GM12872 (cell line): Measurements from ENCODE around the gene SHLD3.

Experiments
- TF ChIP-seq, protein P1 (sequence below): IDR thresholded peaks from 3 replicates; pipeline ENCODE4 v1.5.1; 2011; ENCODE audit warnings: low read depth, mild to moderate bottlenecking, low read length, moderate library complexity; ENCODE audit not compliant: insufficient read depth

Gene SHLD3

GRCh38 chr5:65624025-65624570 is 729 bp upstream of the SHLD3 start, which contains the start of gene TRIM23:
TSS of gene TRIM23 (minus strand) at chr5:65624333. CDS start at chr5:65624274, 59 bp downstream.
- TF ChIP-seq, protein P1, sequence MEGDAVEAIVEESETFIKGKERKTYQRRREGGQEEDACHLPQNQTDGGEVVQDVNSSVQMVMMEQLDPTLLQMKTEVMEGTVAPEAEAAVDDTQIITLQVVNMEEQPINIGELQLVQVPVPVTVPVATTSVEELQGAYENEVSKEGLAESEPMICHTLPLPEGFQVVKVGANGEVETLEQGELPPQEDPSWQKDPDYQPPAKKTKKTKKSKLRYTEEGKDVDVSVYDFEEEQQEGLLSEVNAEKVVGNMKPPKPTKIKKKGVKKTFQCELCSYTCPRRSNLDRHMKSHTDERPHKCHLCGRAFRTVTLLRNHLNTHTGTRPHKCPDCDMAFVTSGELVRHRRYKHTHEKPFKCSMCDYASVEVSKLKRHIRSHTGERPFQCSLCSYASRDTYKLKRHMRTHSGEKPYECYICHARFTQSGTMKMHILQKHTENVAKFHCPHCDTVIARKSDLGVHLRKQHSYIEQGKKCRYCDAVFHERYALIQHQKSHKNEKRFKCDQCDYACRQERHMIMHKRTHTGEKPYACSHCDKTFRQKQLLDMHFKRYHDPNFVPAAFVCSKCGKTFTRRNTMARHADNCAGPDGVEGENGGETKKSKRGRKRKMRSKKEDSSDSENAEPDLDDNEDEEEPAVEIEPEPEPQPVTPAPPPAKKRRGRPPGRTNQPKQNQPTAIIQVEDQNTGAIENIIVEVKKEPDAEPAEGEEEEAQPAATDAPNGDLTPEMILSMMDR, result 0 out of 3 replicates have a peak, but pooled peaks have one; percentile 18

GRCh38 chr5:65625743-65626142 is 916 bp downstream of the SHLD3 start:
- TF ChIP-seq, protein P1, result no peak

- TF ChIP-seq, protein P1, result no peak
Observed at GRCh38 chr5:65630981-65631380, 6.2 kb downstream of the SHLD3 start.

DNA sequence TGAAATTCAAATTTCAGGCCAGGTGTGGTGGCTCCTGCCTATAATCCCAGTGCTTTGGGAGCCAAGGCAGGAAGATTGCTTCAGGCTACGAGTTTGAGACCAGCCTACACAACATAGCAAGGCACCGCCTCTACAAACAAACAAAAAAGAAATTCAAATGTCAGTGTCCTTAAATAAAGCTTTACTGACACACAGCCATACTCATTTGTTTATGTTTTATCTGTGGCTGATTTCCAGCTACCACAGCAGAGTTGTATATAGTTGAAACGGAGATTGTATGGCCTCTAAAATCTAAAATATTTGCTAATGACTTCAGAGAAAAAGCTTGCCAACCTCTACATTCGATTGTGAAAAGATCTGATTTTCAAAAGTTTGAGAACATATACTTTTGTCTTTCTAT is 15.4 kb downstream of the SHLD3 start:
- TF ChIP-seq, protein P1, result no peak

DNA sequence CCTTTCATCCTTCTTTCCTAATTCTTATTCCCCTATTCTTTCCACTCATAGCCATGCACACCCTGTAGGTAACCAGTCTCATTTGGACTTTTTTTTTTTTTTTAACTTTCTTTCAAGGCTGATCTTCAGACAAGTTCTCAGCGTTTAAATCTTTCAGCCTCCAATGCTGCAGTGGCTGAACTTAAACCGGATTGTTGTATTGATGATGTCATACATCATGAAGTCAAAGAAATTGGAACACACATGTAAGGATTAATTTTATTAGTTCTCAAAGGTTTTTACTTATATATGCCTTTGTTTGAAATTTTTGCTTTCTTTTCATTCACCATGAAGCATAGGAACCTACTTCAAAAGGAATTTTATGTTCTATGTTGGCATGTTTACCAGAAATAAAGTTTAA is 22.1 kb downstream of the SHLD3 start:
- TF ChIP-seq, protein P1, result no peak

DNA sequence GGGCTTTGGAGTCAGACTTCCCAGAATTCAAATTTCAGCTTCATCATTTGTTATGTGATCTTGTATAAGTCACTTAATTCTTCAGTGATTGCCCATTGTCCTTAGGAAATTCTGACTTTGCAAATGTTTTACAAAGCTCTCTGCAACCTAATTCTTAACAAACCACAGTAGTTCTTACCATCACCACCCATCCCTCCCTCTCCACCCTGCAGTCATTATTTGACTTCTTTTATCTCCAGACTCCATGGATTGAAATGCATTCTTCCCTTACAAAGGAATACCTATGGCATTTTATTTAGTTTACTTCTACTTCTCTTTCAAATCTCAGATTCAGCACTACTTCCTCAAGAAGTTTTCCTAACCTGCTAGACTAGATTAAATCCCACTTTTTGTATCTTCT is 23.1 kb downstream of the SHLD3 start:
- TF ChIP-seq, protein P1, result no peak

DNA sequence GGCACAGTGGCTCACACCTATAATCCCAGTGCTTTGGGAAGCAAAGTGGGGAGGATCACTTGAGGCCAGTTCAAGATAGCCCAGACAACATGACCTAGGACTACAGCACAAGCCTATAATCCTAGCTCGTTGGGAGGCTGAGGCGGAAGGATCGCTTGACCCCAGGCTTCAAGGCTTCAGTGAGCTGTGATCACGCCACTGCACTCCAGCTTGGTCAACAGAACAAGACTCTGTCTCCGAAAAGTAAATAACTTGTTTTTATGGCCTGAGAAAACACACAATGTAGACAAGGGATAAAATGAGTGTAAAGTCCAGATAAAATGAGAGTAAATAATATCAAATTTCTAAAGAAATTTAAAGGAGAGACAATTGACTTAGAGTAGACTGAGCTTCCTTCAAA is 26.3 kb downstream of the SHLD3 start:
- TF ChIP-seq, protein P1, result no peak

GRCh38 chr5:65654713-65655112 is 29.9 kb downstream of the SHLD3 start:
- TF ChIP-seq, protein P1, result no peak
